Left ventricle myocardium inferior (tissue), 1 donor: Measurements from ENCODE around the gene SRF. TPM values are rescaled to one million over a fixed set of nuclear protein-coding genes. Genes with fewer than 3 reads are reported as not detected.

ENCODE experiments used
- DNase-seq: peaks from one replicate; pipeline ENCODE4 v3.0.0-alpha.2; 2020
- H3K27ac ChIP-seq: fragments of 200-600 bp; replicated peaks from 2 replicates; pipeline ENCODE4 v1.8.0; 2021
- H3K27me3 ChIP-seq: fragments of 200-600 bp; 2 replicates; pipeline ENCODE4 v1.8.0; 2021; ENCODE audit warnings: low read depth
- H3K36me3 ChIP-seq: fragments of 200-600 bp; 2 replicates; pipeline ENCODE4 v1.8.0; 2021
- H3K4me1 ChIP-seq: fragments of 200-600 bp; 2 replicates; pipeline ENCODE4 v1.8.0; 2021
- H3K4me3 ChIP-seq: fragments of 200-600 bp; 2 replicates; pipeline ENCODE4 v1.8.0; 2021; ENCODE audit warnings: mild to moderate bottlenecking, moderate library complexity
- H3K9me3 ChIP-seq: fragments of 200-600 bp; replicated peaks from 2 replicates; pipeline ENCODE4 v1.8.0; 2021
- intact Hi-C: fragments of 100-400 bp; cut with micrococcal nuclease; formaldehyde crosslinking; loops from one replicate; pipeline ENCODE4 v1.11.0; 2022
- total RNA-seq: library from RNA; stranded (reverse); fragmentation: NEBNext Ultra II Directional; extraction: Animal tissue kit (Norgen Biotek cat#: 25700); gene quantifications from one replicate; pipeline ENCODE4 v1.2.1, GENCODE V29; 2021
- TF ChIP-seq, protein P1 (sequence below): fragments of 200-600 bp; IDR thresholded peaks from 2 replicates; pipeline ENCODE4 v1.8.0; 2021; ENCODE audit warnings: antibody characterized with exemption, mild to moderate bottlenecking, borderline replicate concordance
- donor health status: DM: no; HTN: yes; CAD: no; lungs with severe emphysema.

SRF gene
- total RNA-seq, 1 donor from 2014 or later, result 61.8 TPM

DNA sequence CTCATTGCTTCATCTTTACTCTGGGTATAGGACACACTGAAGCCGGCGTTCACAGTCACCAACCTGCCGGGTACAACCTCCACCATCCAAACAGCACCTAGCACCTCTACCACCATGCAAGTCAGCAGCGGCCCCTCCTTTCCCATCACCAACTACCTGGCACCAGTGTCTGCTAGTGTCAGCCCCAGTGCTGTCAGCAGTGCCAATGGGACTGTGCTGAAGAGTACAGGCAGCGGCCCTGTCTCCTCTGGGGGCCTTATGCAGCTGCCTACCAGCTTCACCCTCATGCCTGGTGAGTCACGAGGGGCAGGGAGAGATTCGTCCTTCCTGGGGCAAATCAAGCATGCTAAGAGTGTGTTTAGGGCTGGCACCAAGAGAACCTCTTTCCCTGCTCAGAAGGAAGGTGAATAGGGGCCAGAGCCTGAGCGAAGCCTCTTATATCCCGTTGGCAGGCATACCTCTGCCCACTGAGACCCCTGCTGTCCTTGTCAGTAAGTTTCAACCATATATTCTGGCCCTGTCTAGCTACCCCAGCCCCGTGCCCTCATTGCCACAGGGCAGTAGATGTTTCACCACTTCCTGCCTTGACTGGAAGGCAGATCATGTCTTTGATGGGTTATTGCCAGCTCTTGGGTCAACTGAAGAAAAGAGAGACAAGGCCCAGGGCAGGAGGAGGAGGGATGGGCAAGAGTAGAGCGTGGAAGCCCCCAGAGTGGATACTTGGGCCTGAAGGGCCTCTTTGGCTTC is 4.8 kb downstream of the SRF start:
- H3K4me1 ChIP-seq, result peaks cover 50% of the 10 kb centered on the region
- H3K36me3 ChIP-seq, result peaks cover 56% of the 10 kb centered on the region

DNA sequence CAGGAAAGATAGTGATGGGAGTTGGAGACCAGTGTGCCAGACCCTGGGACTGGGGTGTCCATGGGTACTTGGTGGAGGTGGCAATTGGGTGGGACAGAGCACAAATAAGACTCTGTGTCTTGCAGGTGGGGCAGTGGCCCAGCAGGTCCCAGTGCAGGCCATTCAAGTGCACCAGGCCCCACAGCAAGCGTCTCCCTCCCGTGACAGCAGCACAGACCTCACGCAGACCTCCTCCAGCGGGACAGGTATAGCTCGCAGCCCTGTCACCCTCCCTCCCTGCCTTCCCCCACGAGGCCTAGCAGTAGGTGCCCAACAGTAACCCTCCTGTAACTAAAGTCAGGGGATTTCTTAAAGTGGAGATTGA is 5.3 kb downstream of the SRF start:
- intact Hi-C loops, result no loop called here
- TF ChIP-seq, protein P1, sequence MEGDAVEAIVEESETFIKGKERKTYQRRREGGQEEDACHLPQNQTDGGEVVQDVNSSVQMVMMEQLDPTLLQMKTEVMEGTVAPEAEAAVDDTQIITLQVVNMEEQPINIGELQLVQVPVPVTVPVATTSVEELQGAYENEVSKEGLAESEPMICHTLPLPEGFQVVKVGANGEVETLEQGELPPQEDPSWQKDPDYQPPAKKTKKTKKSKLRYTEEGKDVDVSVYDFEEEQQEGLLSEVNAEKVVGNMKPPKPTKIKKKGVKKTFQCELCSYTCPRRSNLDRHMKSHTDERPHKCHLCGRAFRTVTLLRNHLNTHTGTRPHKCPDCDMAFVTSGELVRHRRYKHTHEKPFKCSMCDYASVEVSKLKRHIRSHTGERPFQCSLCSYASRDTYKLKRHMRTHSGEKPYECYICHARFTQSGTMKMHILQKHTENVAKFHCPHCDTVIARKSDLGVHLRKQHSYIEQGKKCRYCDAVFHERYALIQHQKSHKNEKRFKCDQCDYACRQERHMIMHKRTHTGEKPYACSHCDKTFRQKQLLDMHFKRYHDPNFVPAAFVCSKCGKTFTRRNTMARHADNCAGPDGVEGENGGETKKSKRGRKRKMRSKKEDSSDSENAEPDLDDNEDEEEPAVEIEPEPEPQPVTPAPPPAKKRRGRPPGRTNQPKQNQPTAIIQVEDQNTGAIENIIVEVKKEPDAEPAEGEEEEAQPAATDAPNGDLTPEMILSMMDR, result no peak
- Histone ChIP-seq H3K9me3 (no peaks in the 10 kb centered on the region), H3K27ac (peak overlapping the region; percentile 95), H3K4me3 (no peak overlapping the region), H3K36me3 (peaks cover 57% of the 10 kb centered on the region), H3K27me3 (no peaks in the 10 kb centered on the region), H3K4me1 (peaks cover 52% of the 10 kb centered on the region)
- no peak for DNase-seq

More for the DNA sequence above, 4.8 kb downstream of the SRF start:
- TF ChIP-seq, protein P1, result no peak
- Histone ChIP-seq H3K4me3 (no peak overlapping the region), H3K9me3 (no peaks in the 10 kb centered on the region), H3K27ac (peak overlapping the region; percentile 95), H3K27me3 (no peaks in the 10 kb centered on the region)
- intact Hi-C loops, result no loop called here
- no peak for DNase-seq

DNA sequence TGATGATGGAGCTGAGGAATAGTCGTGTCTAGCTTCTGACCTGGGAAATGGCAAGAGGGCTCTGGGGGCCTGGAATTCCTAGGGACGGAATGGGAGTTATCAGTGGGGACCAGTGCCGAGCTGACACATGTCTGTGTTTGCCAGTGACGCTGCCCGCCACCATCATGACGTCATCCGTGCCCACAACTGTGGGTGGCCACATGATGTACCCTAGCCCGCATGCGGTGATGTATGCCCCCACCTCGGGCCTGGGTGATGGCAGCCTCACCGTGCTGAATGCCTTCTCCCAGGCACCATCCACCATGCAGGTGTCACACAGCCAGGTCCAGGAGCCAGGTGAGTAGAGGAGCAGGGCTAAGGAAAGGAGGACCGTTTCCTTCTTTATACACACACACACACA is 7.1 kb downstream of the SRF start:
- H3K27me3 ChIP-seq, result no peaks in the 10 kb centered on the region
- TF ChIP-seq, protein P1, result no peak
- no peak overlapping the region for H3K4me3 ChIP-seq
- no peak overlapping the region for H3K27ac ChIP-seq
- H3K9me3 ChIP-seq, result no peaks in the 10 kb centered on the region
- intact Hi-C loops, result no loop called here
- H3K4me1 ChIP-seq, result peaks cover 52% of the 10 kb centered on the region
- no peak for DNase-seq
- peaks cover 57% of the 10 kb centered on the region for H3K36me3 ChIP-seq

DNA sequence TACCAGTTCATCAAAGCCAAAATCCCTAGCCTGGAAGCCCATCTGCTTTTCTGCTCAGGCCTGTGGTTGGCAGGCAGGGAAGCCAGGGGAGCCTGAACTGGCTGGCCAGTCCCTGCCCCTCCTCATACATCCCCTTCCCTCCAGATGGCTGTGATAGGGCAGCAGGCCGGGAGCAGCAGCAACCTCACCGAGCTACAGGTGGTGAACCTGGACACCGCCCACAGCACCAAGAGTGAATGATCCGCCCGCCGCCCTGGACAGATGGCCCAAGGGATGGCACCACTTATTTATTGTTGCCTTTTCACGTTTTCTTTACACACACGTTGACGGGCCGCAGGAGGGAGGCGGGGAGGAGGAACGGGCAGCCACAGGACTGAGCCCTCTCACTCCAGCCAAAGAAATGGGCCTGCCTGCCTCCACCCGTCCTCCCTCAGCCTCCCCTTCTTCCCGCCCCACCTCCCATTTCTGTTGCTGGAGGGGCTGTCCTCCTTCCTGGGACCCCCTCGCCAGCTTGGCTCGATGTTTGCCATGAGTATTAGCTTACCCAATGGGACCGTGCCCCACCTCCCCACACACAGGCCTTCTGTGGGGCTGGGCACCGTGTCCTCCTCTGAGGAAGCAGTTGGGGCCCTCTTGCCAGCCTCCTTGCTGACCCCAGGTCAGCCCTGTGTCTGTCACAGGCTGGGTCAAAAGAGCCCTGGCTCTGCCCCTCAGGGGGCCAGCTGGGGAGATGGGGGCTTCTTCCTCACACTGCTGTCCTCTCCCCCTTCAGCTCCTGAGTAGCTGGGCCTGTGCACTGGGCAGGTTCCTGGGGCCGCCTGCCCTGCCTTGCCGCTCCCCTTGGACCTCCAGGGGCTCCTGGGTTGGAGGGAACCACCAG is 8.1 kb downstream of the SRF start:
- DNase-seq, result no peak
- Histone ChIP-seq H3K27me3 (no peaks in the 10 kb centered on the region), H3K4me1 (peaks cover 51% of the 10 kb centered on the region), H3K9me3 (no peaks in the 10 kb centered on the region), H3K4me3 (no peak overlapping the region), H3K36me3 (peaks cover 57% of the 10 kb centered on the region), H3K27ac (no peak overlapping the region)
- TF ChIP-seq, protein P1, result no peak
- intact Hi-C loops, result no loop called here

DNA sequence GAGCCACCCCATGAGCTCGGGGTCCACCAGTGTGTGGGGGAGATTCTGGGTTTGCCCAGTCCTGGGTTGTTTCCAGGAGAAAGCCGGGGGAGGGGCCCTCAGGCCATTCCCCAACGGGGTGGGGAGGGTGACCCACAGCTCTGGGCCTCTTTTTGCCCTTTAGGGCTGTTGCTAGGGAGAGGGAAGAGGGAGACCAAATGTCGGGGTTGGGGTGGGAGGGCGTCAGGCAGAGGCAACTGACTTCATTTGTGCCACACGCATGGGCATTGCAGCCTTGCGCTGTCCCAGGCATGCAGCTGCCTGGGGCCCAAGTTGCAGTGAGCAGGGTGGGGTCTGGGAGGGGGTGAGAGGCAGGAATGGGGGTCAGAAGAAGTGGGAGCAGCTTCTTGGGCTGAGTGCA is 9.0 kb downstream of the SRF start:
- intact Hi-C loops, result no loop called here
- Histone ChIP-seq H3K4me1 (peaks cover 43% of the 10 kb centered on the region), H3K27ac (no peak overlapping the region), H3K36me3 (peaks cover 64% of the 10 kb centered on the region), H3K27me3 (no peaks in the 10 kb centered on the region), H3K9me3 (no peaks in the 10 kb centered on the region), H3K4me3 (no peak overlapping the region)
- DNase-seq, result no peak
- TF ChIP-seq, protein P1, result no peak
